H9 (cell line): ENCODE data around the gene EFCAB12. TPM values are rescaled to one million over a fixed set of nuclear protein-coding genes. Genes with fewer than 3 reads are reported as not detected.

Source experiments
- DNase-seq: peaks from one replicate; pipeline ENCODE4 v3.0.0-alpha.2; 2017
- H2AFZ ChIP-seq: one replicate; pipeline ENCODE4 v1.6.1; 2013; ENCODE audit warnings: mild to moderate bottlenecking, low read length, control low read depth, moderate library complexity
- H2AK5ac ChIP-seq: 2 replicates; pipeline ENCODE4 v1.6.1; 2013; ENCODE audit warnings: low read length, control low read depth, mixed read lengths; ENCODE audit not compliant: insufficient read length
- H2BK120ac ChIP-seq: one replicate; pipeline ENCODE4 v1.6.1; 2013; ENCODE audit warnings: low read depth, mild to moderate bottlenecking, low read length, control low read depth, inconsistent platforms; ENCODE audit not compliant: poor library complexity, severe bottlenecking
- H2BK12ac ChIP-seq: 2 replicates; pipeline ENCODE4 v1.6.1; 2013; ENCODE audit warnings: low read length, control low read depth, mixed read lengths, low read depth; ENCODE audit not compliant: insufficient read length
- H2BK15ac ChIP-seq: 2 replicates; pipeline ENCODE4 v1.6.1; 2013; ENCODE audit warnings: low read depth, low read length, control low read depth
- H2BK20ac ChIP-seq: one replicate; pipeline ENCODE4 v1.6.1; 2013; ENCODE audit warnings: low read depth, mild to moderate bottlenecking, low read length, control low read depth, inconsistent platforms; ENCODE audit not compliant: poor library complexity, severe bottlenecking
- H2BK5ac ChIP-seq: 2 replicates; pipeline ENCODE4 v1.6.1; 2013; ENCODE audit warnings: low read length, control low read depth, mixed read lengths; ENCODE audit not compliant: insufficient read length
- H3K14ac ChIP-seq: 2 replicates; pipeline ENCODE4 v1.6.1; 2013; ENCODE audit warnings: low read length, control low read depth; ENCODE audit not compliant: insufficient read depth
- H3K18ac ChIP-seq: 2 replicates; pipeline ENCODE4 v1.6.1; 2013; ENCODE audit warnings: low read depth, mild to moderate bottlenecking, mixed read lengths, low read length, control low read depth; ENCODE audit not compliant: insufficient read length
- H3K23ac ChIP-seq: 2 replicates; pipeline ENCODE4 v1.6.1; 2013; ENCODE audit warnings: low read length, control low read depth, mixed read lengths, low read depth; ENCODE audit not compliant: insufficient read length
- H3K23me2 ChIP-seq: 2 replicates; pipeline ENCODE4 v1.6.1; 2013; ENCODE audit warnings: low read depth, mild to moderate bottlenecking, mixed read lengths, low read length, control low read depth; ENCODE audit not compliant: insufficient read length, poor library complexity, severe bottlenecking
- H3K27ac ChIP-seq: 2 replicates; pipeline ENCODE4 v1.5.1; 2013; ENCODE audit warnings: low read length, control low read depth, mixed read lengths, low read depth; ENCODE audit not compliant: insufficient read length
- H3K27me3 ChIP-seq: 2 replicates; pipeline ENCODE4 v1.6.1; 2013; ENCODE audit warnings: low read length, control low read depth, inconsistent platforms; ENCODE audit not compliant: insufficient read depth
- H3K4ac ChIP-seq: 2 replicates; pipeline ENCODE4 v1.6.1; 2013; ENCODE audit warnings: low read depth, mild to moderate bottlenecking, control low read depth, inconsistent platforms, low read length, moderate library complexity
- H3K4me1 ChIP-seq: 2 replicates; pipeline ENCODE4 v1.6.1; 2013; ENCODE audit warnings: low read length, control low read depth, inconsistent platforms; ENCODE audit not compliant: insufficient read depth
- H3K4me2 ChIP-seq: 2 replicates; pipeline ENCODE4 v1.6.1; 2013; ENCODE audit warnings: low read length, control low read depth, mixed read lengths; ENCODE audit not compliant: insufficient read length, insufficient read depth
- H3K56ac ChIP-seq: 2 replicates; pipeline ENCODE4 v1.6.1; 2013; ENCODE audit warnings: low read depth, mild to moderate bottlenecking, mixed read lengths, low read length, control low read depth; ENCODE audit not compliant: insufficient read length
- H3K79me1 ChIP-seq: 2 replicates; pipeline ENCODE4 v1.6.1; 2013; ENCODE audit warnings: low read depth, mild to moderate bottlenecking, moderate library complexity, low read length, control low read depth, inconsistent platforms; ENCODE audit not compliant: insufficient read depth, poor library complexity, severe bottlenecking
- H3K79me2 ChIP-seq: 2 replicates; pipeline ENCODE4 v1.6.1; 2013; ENCODE audit warnings: low read length, control low read depth, inconsistent platforms; ENCODE audit not compliant: insufficient read depth
- H3K9ac ChIP-seq: 2 replicates; pipeline ENCODE4 v1.6.1; 2013; ENCODE audit warnings: low read length, control low read depth, mixed read lengths; ENCODE audit not compliant: insufficient read length; ENCODE audit errors: extremely low read depth
- H3K9me3 ChIP-seq: one replicate; pipeline ENCODE4 v1.6.1; 2013; ENCODE audit warnings: low read depth, low read length, inconsistent platforms; ENCODE audit not compliant: control insufficient read depth
- H3T11ph ChIP-seq: one replicate; pipeline ENCODE4 v1.6.1; 2013; ENCODE audit warnings: mild to moderate bottlenecking, low read length, control low read depth, inconsistent platforms
- H4K20me1 ChIP-seq: one replicate; pipeline ENCODE4 v1.6.1; 2013; ENCODE audit not compliant: control insufficient read depth, insufficient read length, insufficient read depth
- H4K5ac ChIP-seq: 2 replicates; pipeline ENCODE4 v1.6.1; 2013; ENCODE audit warnings: low read depth, mild to moderate bottlenecking, mixed read lengths, low read length, control low read depth; ENCODE audit not compliant: insufficient read length
- H4K8ac ChIP-seq: replicated peaks from 2 replicates; pipeline ENCODE4 v1.6.1; 2013; ENCODE audit warnings: low read length, control low read depth, mixed read lengths, low read depth; ENCODE audit not compliant: insufficient read length
- H4K91ac ChIP-seq: 2 replicates; pipeline ENCODE4 v1.6.1; 2013; ENCODE audit warnings: low read depth, mild to moderate bottlenecking, moderate library complexity, mixed read lengths, low read length, control low read depth; ENCODE audit not compliant: insufficient read length
- H3K27ac Mint-ChIP-seq, 3 experiments: 2 replicates in 2 of 3; 3 replicates in 1 of 3; pipeline ENCODE4 v1.8.0; 2020 to 2021; ENCODE audit warnings: mixed read lengths in 3 of 3, mild to moderate bottlenecking in 1 of 3, moderate library complexity in 1 of 3
- H3K27me3 Mint-ChIP-seq: 2 replicates; pipeline ENCODE4 v1.8.0; 2021; ENCODE audit warnings: low read depth, mild to moderate bottlenecking, moderate library complexity, mixed read lengths
- H3K36me3 Mint-ChIP-seq, 3 experiments: 2 replicates in 2 of 3; 3 replicates in 1 of 3; pipeline ENCODE4 v1.8.0; 2020 to 2021; ENCODE audit warnings: low read depth in 3 of 3, mixed read lengths in 3 of 3; ENCODE audit not compliant: insufficient read depth in 1 of 3
- H3K4me1 Mint-ChIP-seq, 2 experiments: 2 replicates each; pipeline ENCODE4 v1.8.0; 2020; ENCODE audit warnings: mixed read lengths in 2 of 2
- H3K4me3 Mint-ChIP-seq, 2 experiments: 2 replicates in 1 of 2; 3 replicates in 1 of 2; pipeline ENCODE4 v1.8.0; 2020 to 2021; ENCODE audit warnings: mild to moderate bottlenecking in 2 of 2, mixed read lengths in 2 of 2, moderate library complexity in 1 of 2
- H3K9me3 Mint-ChIP-seq, 2 experiments: 2 replicates in 1 of 2; 3 replicates in 1 of 2; pipeline ENCODE4 v1.8.0; 2020; ENCODE audit warnings: mild to moderate bottlenecking in 2 of 2, mixed read lengths in 2 of 2, moderate library complexity in 1 of 2
- WGBS: extraction: QIAGEN DNeasy Blood & Tissue Kit; methylation state at CpG from one replicate; pipeline ENCODE4 v1.1.7; 2013; ENCODE audit warnings: missing lambda C conversion rate, low lambda C conversion rate, mixed read lengths; ENCODE audit not compliant: insufficient read length; ENCODE audit errors: extremely low coverage; 5-methylcytosine and 5-hydroxymethylcytosine counted together
- total RNA-seq: library from RNA; stranded (reverse); gene quantifications from 2 replicates; pipeline ENCODE4 v1.2.1, GENCODE V29; 2021
- TF ChIP-seq, protein P1 (sequence below): fragments of 200-600 bp; sonication (generic); conservative IDR thresholded peaks from 3 replicates; pipeline ENCODE4 v1.8.0; 2021; ENCODE audit warnings: antibody characterized with exemption, mild to moderate bottlenecking

Gene EFCAB12
- total RNA-seq, 1 experiment from 2014 or later, result 0.28 TPM

DNA sequence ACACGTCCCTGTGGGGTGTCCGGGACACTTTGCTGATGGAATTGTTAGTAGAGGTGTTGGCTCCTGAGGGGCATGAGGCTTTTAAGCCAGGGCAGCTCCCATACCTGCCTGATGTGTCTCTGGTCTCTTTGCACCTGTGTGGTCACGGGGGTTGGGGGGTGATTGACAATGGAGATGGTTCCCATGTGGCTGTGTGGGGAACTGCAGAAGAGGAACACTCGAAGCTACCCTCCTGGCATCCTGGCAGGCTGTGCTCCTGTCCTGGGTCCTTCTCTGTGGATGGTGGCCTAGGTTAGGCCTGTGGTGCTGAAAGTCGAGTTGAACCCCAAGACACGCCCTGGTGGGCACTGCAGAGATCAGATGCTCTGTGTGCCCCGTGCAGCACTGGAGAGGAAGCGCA, 76.4 kb downstream of the EFCAB12 start:
- H3K4me3 Mint-ChIP-seq, result no peak overlapping the region
- H3K4ac ChIP-seq, result no peak overlapping the region

More for the DNA sequence above, 76.4 kb downstream of the EFCAB12 start:
- no peaks in the 10 kb centered on the region for H3K9me3 Mint-ChIP-seq
- no peak overlapping the region for H4K91ac ChIP-seq
- H3K4me2 ChIP-seq, result no peak overlapping the region
- peaks cover 2% of the 10 kb centered on the region; the same call in 1 of the 2 replicates for H3K27me3 Mint-ChIP-seq
- H2BK120ac ChIP-seq, result no peak overlapping the region
- no peaks in the 10 kb centered on the region for H3K9me3 ChIP-seq
- no peak overlapping the region for H3K9ac ChIP-seq
- H4K8ac ChIP-seq, result no peak overlapping the region
- no peak overlapping the region for H3K56ac ChIP-seq
- no peaks in the 10 kb centered on the region for H3K79me2 ChIP-seq
- H3K23ac ChIP-seq, result no peak overlapping the region
- no peaks in the 10 kb centered on the region for H3K36me3 Mint-ChIP-seq
- H3K14ac ChIP-seq, result no peak overlapping the region
- no peak overlapping the region for H3K27ac ChIP-seq
- TF ChIP-seq, protein P1, sequence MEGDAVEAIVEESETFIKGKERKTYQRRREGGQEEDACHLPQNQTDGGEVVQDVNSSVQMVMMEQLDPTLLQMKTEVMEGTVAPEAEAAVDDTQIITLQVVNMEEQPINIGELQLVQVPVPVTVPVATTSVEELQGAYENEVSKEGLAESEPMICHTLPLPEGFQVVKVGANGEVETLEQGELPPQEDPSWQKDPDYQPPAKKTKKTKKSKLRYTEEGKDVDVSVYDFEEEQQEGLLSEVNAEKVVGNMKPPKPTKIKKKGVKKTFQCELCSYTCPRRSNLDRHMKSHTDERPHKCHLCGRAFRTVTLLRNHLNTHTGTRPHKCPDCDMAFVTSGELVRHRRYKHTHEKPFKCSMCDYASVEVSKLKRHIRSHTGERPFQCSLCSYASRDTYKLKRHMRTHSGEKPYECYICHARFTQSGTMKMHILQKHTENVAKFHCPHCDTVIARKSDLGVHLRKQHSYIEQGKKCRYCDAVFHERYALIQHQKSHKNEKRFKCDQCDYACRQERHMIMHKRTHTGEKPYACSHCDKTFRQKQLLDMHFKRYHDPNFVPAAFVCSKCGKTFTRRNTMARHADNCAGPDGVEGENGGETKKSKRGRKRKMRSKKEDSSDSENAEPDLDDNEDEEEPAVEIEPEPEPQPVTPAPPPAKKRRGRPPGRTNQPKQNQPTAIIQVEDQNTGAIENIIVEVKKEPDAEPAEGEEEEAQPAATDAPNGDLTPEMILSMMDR, result peak; percentile 55
- no CpG with 5 or more reads among the region's 8 CpGs for WGBS
- H3T11ph ChIP-seq, result no peak overlapping the region
- no peaks in the 10 kb centered on the region for H4K20me1 ChIP-seq
- no peak overlapping the region for H2BK15ac ChIP-seq
- no peak overlapping the region for H4K5ac ChIP-seq
- no peak overlapping the region for H2BK5ac ChIP-seq
- H3K23me2 ChIP-seq, result no peaks in the 10 kb centered on the region
- H2AK5ac ChIP-seq, result no peak overlapping the region
- no peaks in the 10 kb centered on the region for H3K27me3 ChIP-seq
- H3K4me1 Mint-ChIP-seq, result peaks cover 7 to 11% of the 10 kb centered on the region in 2 experiments; a peak in 3 of 4 replicates
- H3K18ac ChIP-seq, result no peak overlapping the region
- no peak overlapping the region for H2BK20ac ChIP-seq
- peak; percentile 54 for DNase-seq
- H3K4me1 ChIP-seq, result 0 out of 2 replicates have a peak, but pooled peaks cover 2% of the 10 kb centered on the region
- H3K79me1 ChIP-seq, result no peaks in the 10 kb centered on the region
- no peak overlapping the region for H2AFZ ChIP-seq
- H2BK12ac ChIP-seq, result no peak overlapping the region
- no peak overlapping the region for H3K27ac Mint-ChIP-seq

Other genes with a start within 250 kb of the EFCAB12 start
- gene CNBP, start 244.7 kb downstream of the EFCAB12 start, total RNA-seq, result 433 and 443 TPM in 2 replicates
- gene COPG1, start 179.0 kb downstream of the EFCAB12 start, total RNA-seq, result 142 and 147 TPM in 2 replicates
- gene HMCES, start 149.8 kb downstream of the EFCAB12 start, total RNA-seq, result 51.2 and 52.4 TPM in 2 replicates
- gene MBD4, start 11.3 kb upstream of the EFCAB12 start, total RNA-seq, result 40.1 and 41.0 TPM in 2 replicates
- gene IFT122, start 11.6 kb upstream of the EFCAB12 start, total RNA-seq, result 19.3 and 22.0 TPM in 2 replicates
- not detected in 2 replicates for gene RHO, start 100.0 kb upstream of the EFCAB12 start, total RNA-seq
- not detected in 2 replicates for gene H1-8, start 114.5 kb upstream of the EFCAB12 start, total RNA-seq
- 48.4 and 50.9 TPM in 2 replicates for gene PLXND1, start 178.0 kb upstream of the EFCAB12 start, total RNA-seq